Liver (tissue), 9 donors: ENCODE results near the gene TCF25. TPM values are rescaled to one million over a fixed set of nuclear protein-coding genes. Genes with fewer than 3 reads are reported as not detected.
A peak's percentile ranks its signal among the peaks of the same experiment; 100 is the strongest.

Experiments used
- DNase-seq: peaks from one replicate; pipeline ENCODE4 v3.0.0-alpha.2; 2017; ENCODE audit warnings: low spot score
- H3K27ac ChIP-seq, 2 donors: one replicate each; pipeline ENCODE4 v1.7.0; 2013; ENCODE audit warnings: inconsistent platforms in 2 of 2, low read length in 2 of 2, control low read depth in 1 of 2, low read depth in 1 of 2, mild to moderate bottlenecking in 1 of 2
- H3K27me3 ChIP-seq, 4 donors: one replicate each; pipeline versions ENCODE4 v1.6.1 to v1.7.0; 2013; ENCODE audit warnings: low read length in 3 of 4, inconsistent platforms in 1 of 4, mild to moderate bottlenecking in 1 of 4, moderate library complexity in 1 of 4; ENCODE audit not compliant: control insufficient read depth in 4 of 4, insufficient read depth in 4 of 4
- H3K36me3 ChIP-seq, 4 donors: one replicate each; pipeline versions ENCODE4 v1.6.1 to v1.7.0; 2013; ENCODE audit warnings: low read length in 3 of 4, mild to moderate bottlenecking in 3 of 4, low read depth in 1 of 4, moderate library complexity in 1 of 4; ENCODE audit not compliant: control insufficient read depth in 4 of 4, insufficient read depth in 3 of 4
- H3K4me1 ChIP-seq, 4 donors: one replicate each; pipeline versions ENCODE4 v1.6.1 to v1.7.0; 2013; ENCODE audit warnings: low read length in 3 of 4, mild to moderate bottlenecking in 3 of 4, moderate library complexity in 1 of 4; ENCODE audit not compliant: control insufficient read depth in 4 of 4, insufficient read depth in 4 of 4
- H3K4me3 ChIP-seq, 3 donors: one replicate each; pipeline versions ENCODE4 v1.6.1 to v1.7.0; 2013; ENCODE audit warnings: low read length in 3 of 3, control low read depth in 1 of 3, low read depth in 1 of 3, mild to moderate bottlenecking in 1 of 3
- H3K9ac ChIP-seq, 2 donors: one replicate each; pipeline ENCODE4 v1.7.0; 2013; ENCODE audit warnings: low read length in 2 of 2, mild to moderate bottlenecking in 2 of 2, moderate library complexity in 2 of 2, control low read depth in 1 of 2, low read depth in 1 of 2
- H3K9me3 ChIP-seq, 4 donors: one replicate each; pipeline versions ENCODE4 v1.6.1 to v1.7.0; 2013; ENCODE audit warnings: low read length in 3 of 4; ENCODE audit not compliant: control insufficient read depth in 4 of 4
- EGR1 ChIP-seq, 2 donors: IDR thresholded peaks; 2 replicates each; pipeline ENCODE4 v1.6.1; 2016 to 2018; ENCODE audit warnings: antibody characterized with exemption in 2 of 2, low read depth in 2 of 2
- FOXA1 ChIP-seq: IDR thresholded peaks from 2 replicates; pipeline ENCODE4 v1.6.1; 2016; ENCODE audit warnings: antibody characterized with exemption
- FOXA2 ChIP-seq: IDR thresholded peaks from 2 replicates; pipeline ENCODE4 v1.6.1; 2016; ENCODE audit warnings: antibody characterized with exemption
- GABPA ChIP-seq, 2 donors: IDR thresholded peaks in 1 of 2; conservative IDR thresholded peaks in 1 of 2; 2 replicates each; pipeline ENCODE4 v1.6.1; 2016; ENCODE audit warnings: antibody characterized with exemption in 2 of 2, mild to moderate bottlenecking in 1 of 2, moderate library complexity in 1 of 2
- HNF4A ChIP-seq, 2 donors: conservative IDR thresholded peaks; 2 replicates each; pipeline ENCODE4 v1.6.1; 2016; ENCODE audit warnings: antibody characterized with exemption in 2 of 2, mild to moderate bottlenecking in 2 of 2
- HNF4G ChIP-seq: IDR thresholded peaks from 2 replicates; pipeline ENCODE4 v1.6.1; 2016; ENCODE audit warnings: antibody characterized with exemption
- JUND ChIP-seq, 2 donors: IDR thresholded peaks; 2 replicates each; pipeline ENCODE4 v1.6.1; 2016; ENCODE audit warnings: antibody characterized with exemption in 2 of 2
- NR2F2 ChIP-seq: IDR thresholded peaks from 2 replicates; pipeline ENCODE4 v1.6.1; 2016; ENCODE audit warnings: antibody characterized with exemption
- RAD21 ChIP-seq, 2 donors: IDR thresholded peaks; 2 replicates each; pipeline ENCODE4 v1.6.1; 2016; ENCODE audit warnings: antibody characterized with exemption in 2 of 2, mild to moderate bottlenecking in 2 of 2
- RXRA ChIP-seq, 2 donors: IDR thresholded peaks; 2 replicates each; pipeline ENCODE4 v1.6.1; 2017 to 2018; ENCODE audit warnings: antibody characterized with exemption in 2 of 2, mild to moderate bottlenecking in 1 of 2
- SP1 ChIP-seq: IDR thresholded peaks from 2 replicates; pipeline ENCODE4 v1.6.1; 2018; ENCODE audit warnings: antibody characterized with exemption, mild to moderate bottlenecking
- TAF1 ChIP-seq: conservative IDR thresholded peaks from 2 replicates; pipeline ENCODE4 v1.6.1; 2016; ENCODE audit warnings: antibody characterized with exemption, mild to moderate bottlenecking
- YY1 ChIP-seq: IDR thresholded peaks from 2 replicates; pipeline ENCODE4 v1.6.1; 2016; ENCODE audit warnings: antibody characterized with exemption, mild to moderate bottlenecking
- WGBS: extraction: QIAGEN DNeasy Blood & Tissue Kit; methylation state at CpG from one replicate; pipeline ENCODE4 v1.1.7; 2013; 5-methylcytosine and 5-hydroxymethylcytosine counted together
- polyA plus RNA-seq, 2 donors: library from polyadenylated mRNA; stranded (reverse) in 1 of 2; unstranded in 1 of 2; fragments of 200-250 nt in 1 of 2; fragments of >200 nt in 1 of 2; fragmentation: Nextera tagmentation in 1 of 2; extraction: Ambion mirVana in 1 of 2; gene quantifications; one replicate each; pipeline versions ENCODE4 v1.2.1 to v1.2.3, GENCODE V29; 2013 to 2015
- total RNA-seq, 2 donors: library from RNA; depleted of rRNA; stranded (reverse); fragments of >200 nt; gene quantifications; one replicate each; pipeline ENCODE4 v1.2.3, GENCODE V29; 2014
- TF ChIP-seq, protein P1 (sequence below): fragments of 150-350 bp; IDR thresholded peaks from 2 replicates; pipeline ENCODE4 v1.5.1; 2017; ENCODE audit warnings: improper control_type of control experiment, low read depth, low read length; ENCODE audit not compliant: missing input control
- TF ChIP-seq, protein P2 (sequence below): IDR thresholded peaks from 2 replicates; pipeline ENCODE4 v1.6.1; 2016; ENCODE audit warnings: antibody characterized with exemption
- TF ChIP-seq, protein P3 (sequence below): IDR thresholded peaks from 2 replicates; pipeline ENCODE4 v1.6.1; 2016; ENCODE audit warnings: antibody characterized with exemption, mild to moderate bottlenecking
- donor health status: healthy.
- donor health status: healthy.
- donor health status: healthy.
- donor health status: healthy.
- donor health status: healthy.

TCF25 gene
- total and polyA plus RNA-seq, 4 donors = 59.6 to 98.8 (median 76.8) TPM

DNA sequence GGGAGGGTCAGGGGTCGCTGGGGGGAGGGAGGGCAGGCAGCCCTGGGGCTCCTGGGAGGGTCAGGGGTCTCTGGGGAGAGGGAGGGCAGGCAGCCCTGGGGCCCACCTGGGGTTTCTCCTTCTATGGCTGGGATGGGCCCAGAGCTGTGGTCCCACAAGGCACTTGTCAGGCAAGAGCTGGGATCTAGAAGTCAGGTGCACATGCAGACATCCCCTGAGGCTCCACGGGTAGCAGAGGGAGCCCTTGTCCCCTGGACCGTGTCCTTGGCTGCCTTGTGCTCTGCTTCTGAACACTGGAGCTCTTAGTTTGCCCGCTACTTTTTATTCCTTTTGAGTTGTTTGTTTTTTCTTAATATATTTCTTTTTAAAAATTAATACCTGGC is 51.5 kb downstream of the TCF25 start:
- no peak overlapping the region for H3K9ac ChIP-seq
- peaks cover 0 to 3% (median 1%) of the 10 kb centered on the region in 4 donors for H3K27me3 ChIP-seq

DNA sequence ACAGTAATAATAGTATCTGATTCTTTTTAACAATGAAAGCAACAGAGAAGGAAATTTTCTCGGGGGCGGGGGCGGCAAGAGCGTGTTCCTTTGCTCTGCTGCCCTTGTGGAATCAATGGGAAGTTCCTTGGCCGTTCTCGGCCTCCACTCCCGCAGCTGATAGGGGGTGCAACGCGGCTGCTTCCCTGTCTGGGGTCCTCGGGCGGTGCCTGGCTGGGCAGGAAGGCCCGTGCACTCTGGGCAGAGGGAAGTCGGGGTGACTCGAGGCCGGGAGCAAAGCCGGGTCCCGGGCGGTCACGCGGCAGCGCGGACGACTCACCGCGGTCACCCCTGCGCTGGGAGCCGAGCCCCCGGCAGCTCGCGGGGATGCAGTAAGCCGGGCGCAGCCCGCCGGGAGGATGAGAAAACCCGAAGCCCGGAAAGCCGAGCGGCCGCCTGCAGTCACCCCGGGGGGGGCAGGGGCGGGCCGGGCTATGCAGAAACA is 52.2 kb downstream of the TCF25 start:
- Histone ChIP-seq H3K9ac (no peak overlapping the region), H3K36me3 (no peaks in the 10 kb centered on the region), H3K9me3 (no peaks in the 10 kb centered on the region), H3K27ac (no peak overlapping the region), H3K27me3 (peaks cover 0 to 2% (median under 1%) of the 10 kb centered on the region in 4 donors), H3K4me1 (peaks cover 0 to 19% (median 14%) of the 10 kb centered on the region in 4 donors), H3K4me3 (peak overlapping the region in 1 of 3 donors; percentile 61)
- TF ChIP-seq JUND (IDR thresholded peaks at IDR 0.05) = no peak
- no peak for TF ChIP-seq HNF4G
- TF ChIP-seq, protein P1, sequence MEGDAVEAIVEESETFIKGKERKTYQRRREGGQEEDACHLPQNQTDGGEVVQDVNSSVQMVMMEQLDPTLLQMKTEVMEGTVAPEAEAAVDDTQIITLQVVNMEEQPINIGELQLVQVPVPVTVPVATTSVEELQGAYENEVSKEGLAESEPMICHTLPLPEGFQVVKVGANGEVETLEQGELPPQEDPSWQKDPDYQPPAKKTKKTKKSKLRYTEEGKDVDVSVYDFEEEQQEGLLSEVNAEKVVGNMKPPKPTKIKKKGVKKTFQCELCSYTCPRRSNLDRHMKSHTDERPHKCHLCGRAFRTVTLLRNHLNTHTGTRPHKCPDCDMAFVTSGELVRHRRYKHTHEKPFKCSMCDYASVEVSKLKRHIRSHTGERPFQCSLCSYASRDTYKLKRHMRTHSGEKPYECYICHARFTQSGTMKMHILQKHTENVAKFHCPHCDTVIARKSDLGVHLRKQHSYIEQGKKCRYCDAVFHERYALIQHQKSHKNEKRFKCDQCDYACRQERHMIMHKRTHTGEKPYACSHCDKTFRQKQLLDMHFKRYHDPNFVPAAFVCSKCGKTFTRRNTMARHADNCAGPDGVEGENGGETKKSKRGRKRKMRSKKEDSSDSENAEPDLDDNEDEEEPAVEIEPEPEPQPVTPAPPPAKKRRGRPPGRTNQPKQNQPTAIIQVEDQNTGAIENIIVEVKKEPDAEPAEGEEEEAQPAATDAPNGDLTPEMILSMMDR = no peak
- no peak for TF ChIP-seq RXRA (IDR thresholded peaks at IDR 0.05)
- no peak for TF ChIP-seq NR2F2
- TF ChIP-seq, protein P2, sequence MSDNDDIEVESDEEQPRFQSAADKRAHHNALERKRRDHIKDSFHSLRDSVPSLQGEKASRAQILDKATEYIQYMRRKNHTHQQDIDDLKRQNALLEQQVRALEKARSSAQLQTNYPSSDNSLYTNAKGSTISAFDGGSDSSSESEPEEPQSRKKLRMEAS = no peak
- no peak for TF ChIP-seq FOXA1
- WGBS = 3% methylated on average over 42 of the region's 42 CpGs
- DNase-seq = no peak

More for the DNA sequence above, 51.5 kb downstream of the TCF25 start:
- Histone ChIP-seq H3K4me1 (peaks cover 0 to 19% (median 14%) of the 10 kb centered on the region in 4 donors), H3K4me3 (no peak overlapping the region), H3K27ac (no peak overlapping the region), H3K9me3 (no peaks in the 10 kb centered on the region), H3K36me3 (no peaks in the 10 kb centered on the region)
- DNase-seq = no peak
- WGBS = 20% methylated on average over 4 of the region's 4 CpGs
- no peak for TF ChIP-seq TAF1
- TF ChIP-seq EGR1 (IDR thresholded peaks at IDR 0.05; ENCODE audit: low read depth in 2 of 2) = no peak
- TF ChIP-seq, protein P3, sequence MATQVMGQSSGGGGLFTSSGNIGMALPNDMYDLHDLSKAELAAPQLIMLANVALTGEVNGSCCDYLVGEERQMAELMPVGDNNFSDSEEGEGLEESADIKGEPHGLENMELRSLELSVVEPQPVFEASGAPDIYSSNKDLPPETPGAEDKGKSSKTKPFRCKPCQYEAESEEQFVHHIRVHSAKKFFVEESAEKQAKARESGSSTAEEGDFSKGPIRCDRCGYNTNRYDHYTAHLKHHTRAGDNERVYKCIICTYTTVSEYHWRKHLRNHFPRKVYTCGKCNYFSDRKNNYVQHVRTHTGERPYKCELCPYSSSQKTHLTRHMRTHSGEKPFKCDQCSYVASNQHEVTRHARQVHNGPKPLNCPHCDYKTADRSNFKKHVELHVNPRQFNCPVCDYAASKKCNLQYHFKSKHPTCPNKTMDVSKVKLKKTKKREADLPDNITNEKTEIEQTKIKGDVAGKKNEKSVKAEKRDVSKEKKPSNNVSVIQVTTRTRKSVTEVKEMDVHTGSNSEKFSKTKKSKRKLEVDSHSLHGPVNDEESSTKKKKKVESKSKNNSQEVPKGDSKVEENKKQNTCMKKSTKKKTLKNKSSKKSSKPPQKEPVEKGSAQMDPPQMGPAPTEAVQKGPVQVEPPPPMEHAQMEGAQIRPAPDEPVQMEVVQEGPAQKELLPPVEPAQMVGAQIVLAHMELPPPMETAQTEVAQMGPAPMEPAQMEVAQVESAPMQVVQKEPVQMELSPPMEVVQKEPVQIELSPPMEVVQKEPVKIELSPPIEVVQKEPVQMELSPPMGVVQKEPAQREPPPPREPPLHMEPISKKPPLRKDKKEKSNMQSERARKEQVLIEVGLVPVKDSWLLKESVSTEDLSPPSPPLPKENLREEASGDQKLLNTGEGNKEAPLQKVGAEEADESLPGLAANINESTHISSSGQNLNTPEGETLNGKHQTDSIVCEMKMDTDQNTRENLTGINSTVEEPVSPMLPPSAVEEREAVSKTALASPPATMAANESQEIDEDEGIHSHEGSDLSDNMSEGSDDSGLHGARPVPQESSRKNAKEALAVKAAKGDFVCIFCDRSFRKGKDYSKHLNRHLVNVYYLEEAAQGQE = no peak
- TF ChIP-seq SP1 = no peak
- no peak for TF ChIP-seq JUND (IDR thresholded peaks at IDR 0.05)
- TF ChIP-seq FOXA1 = no peak
- TF ChIP-seq NR2F2 = no peak

DNA sequence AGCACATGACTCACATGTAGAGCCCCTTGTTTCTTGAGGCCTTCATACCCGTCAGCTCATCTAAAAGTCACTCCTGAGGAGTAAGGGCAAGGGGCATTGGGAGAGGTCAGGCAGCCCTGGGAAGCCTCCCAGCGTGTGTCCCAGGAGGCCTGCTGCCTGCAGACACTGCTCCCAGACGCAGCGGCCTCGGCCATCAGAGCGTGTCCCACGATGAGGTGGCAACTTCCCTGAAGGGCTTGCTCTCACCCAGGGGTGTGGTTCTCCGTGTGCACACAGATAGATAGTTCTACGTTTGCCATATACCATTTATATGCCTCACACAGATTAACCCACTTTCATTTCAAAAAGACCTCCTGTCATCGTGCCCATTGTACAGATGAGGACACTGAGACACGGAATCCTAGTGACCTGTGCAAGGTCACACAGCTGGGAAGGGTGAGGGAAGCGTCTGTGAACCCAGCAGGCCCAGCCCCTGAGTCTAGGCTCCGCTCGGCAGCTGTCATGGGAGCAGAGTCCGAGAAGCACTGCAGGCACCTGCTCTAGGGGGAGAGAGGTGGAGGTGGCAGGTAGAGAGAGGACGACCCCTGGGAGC is 58.0 kb downstream of the TCF25 start:
- DNase-seq = no peak
- H3K4me1 ChIP-seq = peaks cover 0 to 2% (median 2%) of the 10 kb centered on the region in 4 donors
- WGBS = 83% methylated on average over 16 of the region's 16 CpGs
- no peaks in the 10 kb centered on the region for H3K9me3 ChIP-seq
- no peak overlapping the region for H3K4me3 ChIP-seq
- peaks cover 0 to 2% (median 0%) of the 10 kb centered on the region in 4 donors for H3K27me3 ChIP-seq
- no peak overlapping the region for H3K9ac ChIP-seq
- no peaks in the 10 kb centered on the region for H3K36me3 ChIP-seq
- no peak overlapping the region for H3K27ac ChIP-seq
- no peak for TF ChIP-seq JUND (IDR thresholded peaks at IDR 0.05)
- TF ChIP-seq, protein P3 = no peak
- no peak for TF ChIP-seq FOXA2
- no peak for TF ChIP-seq RAD21 (IDR thresholded peaks at IDR 0.05)
- no peak for TF ChIP-seq SP1
- no peak for TF ChIP-seq RXRA (IDR thresholded peaks at IDR 0.05)
- TF ChIP-seq, protein P2 = no peak
- no peak for TF ChIP-seq HNF4A (conservative IDR thresholded peaks at IDR 0.05)
- TF ChIP-seq GABPA (IDR thresholded peaks at IDR 0.05 in 1 of 2, conservative IDR thresholded peaks at IDR 0.05 in 1 of 2) = no peak
- TF ChIP-seq YY1 = no peak
